Fibroblast of mammary gland (primary cell): ENCODE data around the gene BHLHE23.

Experiments used
- DNase-seq: peaks from one replicate; pipeline ENCODE4 v3.0.0-alpha.2; 2010; ENCODE audit warnings: low read depth
- H3K4me3 ChIP-seq: 2 replicates; pipeline ENCODE4 v1.5.1; 2011; ENCODE audit warnings: low read depth, mild to moderate bottlenecking, low read length, moderate library complexity; ENCODE audit not compliant: control insufficient read depth
- CTCF ChIP-seq: conservative IDR thresholded peaks from 2 replicates; pipeline ENCODE4 v1.5.1; 2011; ENCODE audit warnings: low read depth, low read length, inconsistent platforms; ENCODE audit not compliant: control insufficient read depth, insufficient read depth

Gene BHLHE23

GRCh38 chr20:63033794-63034709, 27.3 kb upstream of the BHLHE23 start:
- no peak for DNase-seq
- no peak for TF ChIP-seq CTCF
- no peak overlapping the region for H3K4me3 ChIP-seq

GRCh38 chr20:63032861-63033793, 26.4 kb upstream of the BHLHE23 start:
- no peak overlapping the region for H3K4me3 ChIP-seq
- no peak for DNase-seq
- TF ChIP-seq CTCF = no peak

GRCh38 chr20:63032026-63032800, 25.4 kb upstream of the BHLHE23 start:
- DNase-seq = no peak
- TF ChIP-seq CTCF = no peak
- no peak overlapping the region for H3K4me3 ChIP-seq

- no peak overlapping the region for H3K4me3 ChIP-seq
- TF ChIP-seq CTCF = no peak
- DNase-seq = no peak
Observed at GRCh38 chr20:63031251-63032014, 24.7 kb upstream of the BHLHE23 start.

- no peak overlapping the region for H3K4me3 ChIP-seq
- DNase-seq = no peak
- TF ChIP-seq CTCF = no peak
Observed at GRCh38 chr20:63029358-63030121, 22.8 kb upstream of the BHLHE23 start.
